Activated naive CD4-positive, alpha-beta T cell treated with anti-CD3 and anti-CD28 coated beads for 36 hours (primary cell): ENCODE data around the gene DCHS2. TPM values are rescaled to one million over a fixed set of nuclear protein-coding genes. Genes with fewer than 3 reads are reported as not detected.

Source experiments
- CTCF ChIA-PET: fragments of 350-600 bp; sonication (Branson Sonifier 250); formaldehyde crosslinking; loops from one replicate; lab custom pipeline; 2021; ENCODE audit warnings: antibody characterized with exemption; lab: Charles Lee
- DNase-seq: peaks from one replicate; pipeline ENCODE4 v3.0.0-alpha.2; 2020
- H3K27ac Mint-ChIP-seq: one replicate; pipeline ENCODE4 v1.8.0; 2021; ENCODE audit warnings: mild to moderate bottlenecking, mixed read lengths
- H3K27me3 Mint-ChIP-seq: one replicate; pipeline ENCODE4 v1.8.0; 2021; ENCODE audit warnings: low read depth, mixed read lengths
- H3K36me3 Mint-ChIP-seq: one replicate; pipeline ENCODE4 v1.8.0; 2021; ENCODE audit warnings: low read depth, mixed read lengths
- H3K4me1 Mint-ChIP-seq: one replicate; pipeline ENCODE4 v1.8.0; 2021; ENCODE audit warnings: low read depth, mixed read lengths
- H3K4me3 Mint-ChIP-seq: one replicate; pipeline ENCODE4 v1.8.0; 2021; ENCODE audit warnings: mild to moderate bottlenecking, moderate library complexity, mixed read lengths
- H3K9me3 Mint-ChIP-seq: one replicate; pipeline ENCODE4 v1.8.0; 2021; ENCODE audit warnings: mixed read lengths
- intact Hi-C: fragments of 100-400 bp; cut with micrococcal nuclease; formaldehyde crosslinking; loops from one replicate; pipeline ENCODE4 v1.15.1; 2023
- total RNA-seq, 2 experiments: library from RNA; stranded (reverse); gene quantifications; one replicate each; pipeline ENCODE4 v1.2.3, GENCODE V29; 2021

DCHS2 gene
- total RNA-seq, 2 experiments from 2014 or later = not detected

- DNase-seq = no peak
- CTCF ChIA-PET = interaction anchor here (0.9 kb wide), 1 partner anchor 28 kb away, joined by 4 read pairs; no protein-coding TSS in a partner anchor
- H3K27me3 Mint-ChIP-seq = peaks cover 21% of the 10 kb centered on the region
- H3K27ac Mint-ChIP-seq = no peak overlapping the region
- no peak overlapping the region for H3K4me3 Mint-ChIP-seq
- no peaks in the 10 kb centered on the region for H3K36me3 Mint-ChIP-seq
- intact Hi-C loops = no loop called here
- no peaks in the 10 kb centered on the region for H3K9me3 Mint-ChIP-seq
- no peaks in the 10 kb centered on the region for H3K4me1 Mint-ChIP-seq
Measured at GRCh38 chr4:154485127-154485773, 6.3 kb downstream of the DCHS2 start.

GRCh38 chr4:154478547-154478946 is 13.1 kb downstream of the DCHS2 start:
- CTCF ChIA-PET = no interaction called here
- intact Hi-C loops = no loop called here
- Mint-ChIP-seq H3K27ac (no peak overlapping the region), H3K4me1 (no peaks in the 10 kb centered on the region), H3K36me3 (no peaks in the 10 kb centered on the region), H3K9me3 (no peaks in the 10 kb centered on the region), H3K4me3 (no peak overlapping the region), H3K27me3 (peaks cover 12% of the 10 kb centered on the region)
- DNase-seq = no peak

- no peaks in the 10 kb centered on the region for H3K36me3 Mint-ChIP-seq
- no peak for DNase-seq
- intact Hi-C loops = no loop called here
- H3K27ac Mint-ChIP-seq = no peak overlapping the region
- CTCF ChIA-PET = no interaction called here
- H3K4me1 Mint-ChIP-seq = no peaks in the 10 kb centered on the region
- H3K4me3 Mint-ChIP-seq = no peak overlapping the region
- no peaks in the 10 kb centered on the region for H3K9me3 Mint-ChIP-seq
- H3K27me3 Mint-ChIP-seq = peaks cover 16% of the 10 kb centered on the region
Measured at GRCh38 chr4:154478128-154478527, 13.5 kb downstream of the DCHS2 start.

GRCh38 chr4:154476232-154476631 is 15.4 kb downstream of the DCHS2 start:
- H3K4me3 Mint-ChIP-seq = no peak overlapping the region
- H3K4me1 Mint-ChIP-seq = no peaks in the 10 kb centered on the region
- no peak overlapping the region for H3K27ac Mint-ChIP-seq

GRCh38 chr4:154475820-154476219 is 15.8 kb downstream of the DCHS2 start:
- Mint-ChIP-seq H3K4me1 (no peaks in the 10 kb centered on the region), H3K36me3 (no peaks in the 10 kb centered on the region), H3K27me3 (peaks cover 22% of the 10 kb centered on the region), H3K4me3 (no peak overlapping the region), H3K9me3 (no peaks in the 10 kb centered on the region), H3K27ac (no peak overlapping the region)
- DNase-seq = no peak
- CTCF ChIA-PET = interaction anchor here (0.5 kb wide), 1 partner anchor 689 kb away, joined by 3 read pairs; no protein-coding TSS in a partner anchor
- intact Hi-C loops = no loop called here

More at GRCh38 chr4:154476232-154476631, 15.4 kb downstream of the DCHS2 start:
- no peak for DNase-seq
- peaks cover 19% of the 10 kb centered on the region for H3K27me3 Mint-ChIP-seq
- intact Hi-C loops = no loop called here
- H3K36me3 Mint-ChIP-seq = no peaks in the 10 kb centered on the region
- no peaks in the 10 kb centered on the region for H3K9me3 Mint-ChIP-seq
- CTCF ChIA-PET = no interaction called here

GRCh38 chr4:154473497-154473896 is 18.1 kb downstream of the DCHS2 start:
- CTCF ChIA-PET = interaction anchor here (0.5 kb wide), 1 partner anchor 8 kb away, joined by 5 read pairs; no protein-coding TSS in a partner anchor
- Mint-ChIP-seq H3K4me3 (no peak overlapping the region), H3K27me3 (peaks cover 27% of the 10 kb centered on the region), H3K9me3 (no peaks in the 10 kb centered on the region), H3K36me3 (no peaks in the 10 kb centered on the region), H3K4me1 (no peaks in the 10 kb centered on the region), H3K27ac (no peak overlapping the region)
- DNase-seq = no peak
- intact Hi-C loops = no loop called here

GRCh38 chr4:154472858-154473257 is 18.7 kb downstream of the DCHS2 start:
- no peak overlapping the region for H3K4me3 Mint-ChIP-seq
- no peaks in the 10 kb centered on the region for H3K4me1 Mint-ChIP-seq
- H3K9me3 Mint-ChIP-seq = no peaks in the 10 kb centered on the region
- intact Hi-C loops = no loop called here
- DNase-seq = no peak
- peaks cover 28% of the 10 kb centered on the region for H3K27me3 Mint-ChIP-seq
- no peak overlapping the region for H3K27ac Mint-ChIP-seq
- CTCF ChIA-PET = no interaction called here
- no peaks in the 10 kb centered on the region for H3K36me3 Mint-ChIP-seq

- intact Hi-C loops = no loop called here
- H3K9me3 Mint-ChIP-seq = no peaks in the 10 kb centered on the region
- CTCF ChIA-PET = no interaction called here
Measured at GRCh38 chr4:154471526-154472331, 19.9 kb downstream of the DCHS2 start.

GRCh38 chr4:154471032-154471431 is 20.6 kb downstream of the DCHS2 start:
- intact Hi-C loops = no loop called here
- Mint-ChIP-seq H3K27ac (no peak overlapping the region), H3K36me3 (no peaks in the 10 kb centered on the region), H3K4me1 (no peaks in the 10 kb centered on the region), H3K9me3 (no peaks in the 10 kb centered on the region), H3K27me3 (peaks cover 22% of the 10 kb centered on the region), H3K4me3 (no peak overlapping the region)
- no peak for DNase-seq
- CTCF ChIA-PET = no interaction called here

More at GRCh38 chr4:154471526-154472331, 19.9 kb downstream of the DCHS2 start:
- Mint-ChIP-seq H3K27me3 (peaks cover 23% of the 10 kb centered on the region), H3K36me3 (no peaks in the 10 kb centered on the region), H3K4me3 (no peak overlapping the region), H3K27ac (no peak overlapping the region), H3K4me1 (no peaks in the 10 kb centered on the region)
- DNase-seq = no peak

- Mint-ChIP-seq H3K27ac (no peak overlapping the region), H3K27me3 (peaks cover 17% of the 10 kb centered on the region), H3K9me3 (no peaks in the 10 kb centered on the region), H3K4me1 (no peaks in the 10 kb centered on the region), H3K36me3 (no peaks in the 10 kb centered on the region), H3K4me3 (no peak overlapping the region)
- no peak for DNase-seq
- CTCF ChIA-PET = no interaction called here
- intact Hi-C loops = no loop called here
Measured at GRCh38 chr4:154467886-154468285, 23.7 kb downstream of the DCHS2 start.

- no peaks in the 10 kb centered on the region for H3K36me3 Mint-ChIP-seq
- peaks cover 18% of the 10 kb centered on the region for H3K27me3 Mint-ChIP-seq
- CTCF ChIA-PET = interaction anchor here (0.8 to 1.3 kb wide), 2 partner anchors 36 to 41 kb away, joined by 3 read pairs; no protein-coding TSS in a partner anchor
- no peak overlapping the region for H3K27ac Mint-ChIP-seq
- no peaks in the 10 kb centered on the region for H3K9me3 Mint-ChIP-seq
- H3K4me1 Mint-ChIP-seq = no peaks in the 10 kb centered on the region
- no peak for DNase-seq
- no peak overlapping the region for H3K4me3 Mint-ChIP-seq
- intact Hi-C loops = no loop called here
Measured at GRCh38 chr4:154466336-154466735, 25.3 kb downstream of the DCHS2 start.

- DNase-seq = no peak
- no peaks in the 10 kb centered on the region for H3K4me1 Mint-ChIP-seq
- CTCF ChIA-PET = interaction anchor here (0.6 kb wide), 1 partner anchor 25 kb away, joined by 3 read pairs; no protein-coding TSS in a partner anchor
- no peak overlapping the region for H3K27ac Mint-ChIP-seq
- peaks cover 13% of the 10 kb centered on the region for H3K27me3 Mint-ChIP-seq
- no peaks in the 10 kb centered on the region for H3K36me3 Mint-ChIP-seq
- no peaks in the 10 kb centered on the region for H3K9me3 Mint-ChIP-seq
- intact Hi-C loops = no loop called here
- no peak overlapping the region for H3K4me3 Mint-ChIP-seq
Measured at GRCh38 chr4:154465085-154465484, 26.5 kb downstream of the DCHS2 start.
